ENCODE results near the gene ERMARD.

Gene ERMARD

DNA sequence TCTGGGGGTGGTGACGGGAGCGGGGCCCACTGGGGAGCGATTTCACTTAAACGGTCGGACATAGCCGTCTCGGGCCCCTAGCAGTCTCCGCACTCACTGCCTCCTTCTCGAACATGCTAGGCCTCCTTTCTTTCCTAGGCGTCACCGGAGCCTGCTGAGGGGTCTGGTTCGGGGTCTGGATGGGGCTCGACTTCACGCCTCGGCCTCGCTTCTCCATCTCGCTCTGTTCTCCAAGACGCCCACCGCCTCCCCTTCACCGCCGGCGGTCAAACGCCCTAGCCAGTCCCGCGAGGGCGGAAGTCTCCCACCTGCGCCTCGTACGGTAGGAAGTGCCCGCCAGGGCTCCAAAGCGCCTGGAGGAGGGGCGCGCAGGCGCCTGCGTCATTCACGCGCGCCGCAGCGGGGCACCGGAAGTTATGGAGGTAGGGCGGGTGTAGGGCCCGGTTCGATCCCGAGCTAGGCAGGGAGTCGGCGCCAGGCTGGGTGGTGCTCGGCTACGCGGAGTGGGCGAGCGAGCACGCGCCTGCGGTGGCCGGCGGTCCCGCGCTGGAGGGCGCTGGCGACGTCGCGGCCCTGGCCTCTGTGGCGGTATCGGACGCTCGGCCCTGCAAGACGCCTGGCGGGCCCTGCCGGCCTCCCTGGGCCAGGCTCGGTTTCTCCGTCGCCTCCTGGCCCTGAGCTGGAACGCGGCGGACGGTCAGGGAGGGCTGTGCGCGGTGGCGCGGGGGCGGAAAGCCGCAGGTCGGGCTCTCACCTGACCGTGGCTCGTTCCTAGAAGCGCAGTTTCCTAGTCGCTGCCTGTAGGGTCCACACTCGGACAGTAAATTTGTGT lies at the start of gene ERMARD, which contains the start of gene DYNLT2:
Gene ERMARD, plus strand, starts transcription at position 381 of the 832 bp plus-strand sequence. Its CDS starts 36 bp downstream, at position 417.
Gene DYNLT2, minus strand, starts transcription at position 331 of the 832 bp plus-strand sequence. Its CDS starts 114 bp downstream, at position 217.
- Histone ChIP-seq H3K4me1 (ENCODE audit: control insufficient read depth in 1 of 2, insufficient read depth in 2 of 2, low read length in 2 of 2) (peaks cover 23 to 24% of the 10 kb centered on the region in 2 donors), H3K27me3 (ENCODE audit: control insufficient read depth in 1 of 2, insufficient read depth in 2 of 2, low read length in 2 of 2) (no peaks in the 10 kb centered on the region), H3K4me3 (ENCODE audit: low read depth in 1 of 2, low read length in 2 of 2) (peak within 1 kb of the TSS; percentile 84 to 90), H3K36me3 (ENCODE audit: control insufficient read depth in 1 of 2, insufficient read depth in 2 of 2, low read length in 2 of 2) (peaks cover 0 to under 1% of the 10 kb centered on the region in 2 donors), H3K27ac (ENCODE audit: low read depth, low read length) (peak within 1 kb of the TSS; percentile 96), H3K9me3 (ENCODE audit: control insufficient read depth in 1 of 2, low read length in 2 of 2) (no peaks in the 10 kb centered on the region), H3K9ac (ENCODE audit: low read depth in 1 of 2, low read length in 2 of 2) (peak within 1 kb of the TSS; percentile 94 to 96)

DNA sequence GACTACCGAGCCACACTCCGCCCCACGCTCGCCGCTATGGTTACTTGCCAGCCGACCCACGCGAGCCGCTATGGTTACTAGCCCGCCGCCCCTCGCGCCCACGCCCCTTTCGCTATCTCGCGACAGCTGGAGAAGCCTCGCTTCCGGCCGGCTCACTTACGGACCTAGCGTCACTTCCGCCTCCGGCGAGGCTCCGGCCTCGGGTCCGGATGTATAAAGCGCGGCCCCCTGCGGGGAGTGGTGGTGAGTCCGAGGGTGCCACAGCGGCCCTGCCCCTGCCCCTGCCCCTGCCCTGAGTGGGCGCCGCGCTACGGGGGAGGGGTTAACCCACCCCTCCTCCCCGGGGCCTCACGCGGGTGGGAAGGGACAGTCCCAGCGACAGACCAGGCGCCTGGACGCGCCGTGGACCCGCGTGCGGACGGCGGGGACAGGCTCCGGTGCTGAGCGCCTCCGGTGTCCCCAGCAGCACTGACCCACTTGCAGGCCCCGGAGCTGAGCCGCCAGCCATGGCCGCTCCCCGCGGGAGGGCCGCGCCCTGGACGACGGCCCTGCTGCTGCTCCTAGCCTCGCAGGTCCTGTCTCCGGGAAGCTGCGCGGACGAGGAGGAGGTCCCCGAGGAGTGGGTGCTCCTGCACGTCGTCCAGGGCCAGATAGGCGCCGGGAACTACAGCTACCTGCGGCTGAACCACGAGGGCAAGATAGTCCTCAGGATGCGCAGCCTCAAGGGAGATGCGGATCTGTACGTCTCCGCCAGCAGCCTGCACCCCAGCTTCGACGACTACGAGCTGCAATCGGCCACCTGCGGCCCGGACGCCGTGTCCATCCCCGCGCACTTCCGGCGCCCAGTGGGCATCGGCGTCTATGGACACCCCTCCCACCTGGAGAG lies 49.2 kb upstream of the ERMARD start, which contains the start of the genes C6orf120 and WDR27:
Gene C6orf120, plus strand, starts transcription at position 173 of the 886 bp plus-strand sequence. Its CDS starts 334 bp downstream, at position 507.
Gene WDR27, minus strand, starts transcription at position 76 of the 886 bp plus-strand sequence. CDS start 13,024 bp downstream, outside the sequence.
- Histone ChIP-seq H3K9me3 (ENCODE audit: control insufficient read depth in 1 of 2, low read length in 2 of 2) (no peaks in the 10 kb centered on the region), H3K27ac (ENCODE audit: low read depth, low read length) (peak within 1 kb of the TSS; percentile 97), H3K36me3 (ENCODE audit: control insufficient read depth in 1 of 2, insufficient read depth in 2 of 2, low read length in 2 of 2) (peaks cover 0 to 12% of the 10 kb centered on the region in 2 donors), H3K27me3 (ENCODE audit: control insufficient read depth in 1 of 2, insufficient read depth in 2 of 2, low read length in 2 of 2) (no peaks in the 10 kb centered on the region), H3K4me3 (ENCODE audit: low read depth in 1 of 2, low read length in 2 of 2) (peak within 1 kb of the TSS; percentile 90 to 97), H3K9ac (ENCODE audit: low read depth in 1 of 2, low read length in 2 of 2) (peak within 1 kb of the TSS; percentile 84 to 89), H3K4me1 (ENCODE audit: control insufficient read depth in 1 of 2, insufficient read depth in 2 of 2, low read length in 2 of 2) (peaks cover 29 to 44% of the 10 kb centered on the region in 2 donors)

DNA sequence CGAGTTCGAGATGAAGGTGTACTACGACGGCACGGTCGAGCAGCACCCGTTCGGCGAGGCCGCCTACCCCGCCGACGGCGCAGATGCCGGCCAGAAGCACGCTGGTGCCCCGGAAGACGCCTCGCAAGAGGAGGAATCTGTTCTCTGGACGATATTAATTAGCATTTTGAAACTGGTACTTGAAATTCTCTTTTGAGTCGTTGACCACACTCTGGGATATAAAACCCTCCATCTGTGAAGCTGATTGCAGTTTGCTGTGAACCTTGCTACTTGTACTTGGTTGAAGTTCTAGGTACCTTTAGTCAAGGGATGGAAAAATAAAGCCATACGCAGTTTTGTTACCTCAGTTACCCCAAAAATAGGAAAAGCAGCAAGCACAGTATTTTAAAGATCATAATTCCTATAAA lies 48.6 kb upstream of the ERMARD start:
- Histone ChIP-seq H3K27me3 (ENCODE audit: control insufficient read depth in 1 of 2, insufficient read depth in 2 of 2, low read length in 2 of 2) (no peaks in the 10 kb centered on the region), H3K4me3 (ENCODE audit: low read depth in 1 of 2, low read length in 2 of 2) (peak overlapping the region; percentile 90 to 97), H3K36me3 (ENCODE audit: control insufficient read depth in 1 of 2, insufficient read depth in 2 of 2, low read length in 2 of 2) (peaks cover 0 to 14% of the 10 kb centered on the region in 2 donors), H3K27ac (ENCODE audit: low read depth, low read length) (peak overlapping the region; percentile 97), H3K4me1 (ENCODE audit: control insufficient read depth in 1 of 2, insufficient read depth in 2 of 2, low read length in 2 of 2) (peaks cover 29 to 44% of the 10 kb centered on the region in 2 donors), H3K9ac (ENCODE audit: low read depth in 1 of 2, low read length in 2 of 2) (peak overlapping the region; percentile 84 to 89), H3K9me3 (ENCODE audit: control insufficient read depth in 1 of 2, low read length in 2 of 2) (no peaks in the 10 kb centered on the region)

DNA sequence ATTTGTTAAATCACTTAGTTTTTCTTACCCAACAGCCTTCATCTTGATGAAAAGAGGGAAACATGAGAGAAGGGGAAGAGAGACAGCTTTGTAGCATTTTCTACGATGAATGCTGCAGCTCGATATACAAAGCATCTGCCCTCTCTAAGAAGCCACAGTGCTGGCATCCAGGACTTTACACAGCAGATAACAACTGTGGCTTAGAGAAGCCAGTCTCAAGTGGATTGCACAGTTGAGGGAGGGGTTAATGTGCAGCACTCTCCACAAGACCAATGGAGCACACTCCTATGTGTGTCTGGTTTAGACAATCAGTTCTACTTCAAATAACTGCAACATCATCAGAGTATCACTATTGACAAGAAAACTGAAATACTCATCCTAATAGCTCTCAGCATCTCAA lies 43.6 kb upstream of the ERMARD start:
- no peaks in the 10 kb centered on the region for H3K27me3 ChIP-seq (ENCODE audit: control insufficient read depth in 1 of 2, insufficient read depth in 2 of 2, low read length in 2 of 2)
- H3K27ac ChIP-seq (ENCODE audit: low read depth, low read length) = no peak overlapping the region
- H3K4me1 ChIP-seq (ENCODE audit: control insufficient read depth in 1 of 2, insufficient read depth in 2 of 2, low read length in 2 of 2) = peaks cover 16 to 30% of the 10 kb centered on the region in 2 donors
- no peak overlapping the region for H3K4me3 ChIP-seq (ENCODE audit: low read depth in 1 of 2, low read length in 2 of 2)
- no peaks in the 10 kb centered on the region for H3K9me3 ChIP-seq (ENCODE audit: control insufficient read depth in 1 of 2, low read length in 2 of 2)
- peaks cover 8 to 34% of the 10 kb centered on the region in 2 donors for H3K36me3 ChIP-seq (ENCODE audit: control insufficient read depth in 1 of 2, insufficient read depth in 2 of 2, low read length in 2 of 2)
- no peak overlapping the region for H3K9ac ChIP-seq (ENCODE audit: low read depth in 1 of 2, low read length in 2 of 2)

DNA sequence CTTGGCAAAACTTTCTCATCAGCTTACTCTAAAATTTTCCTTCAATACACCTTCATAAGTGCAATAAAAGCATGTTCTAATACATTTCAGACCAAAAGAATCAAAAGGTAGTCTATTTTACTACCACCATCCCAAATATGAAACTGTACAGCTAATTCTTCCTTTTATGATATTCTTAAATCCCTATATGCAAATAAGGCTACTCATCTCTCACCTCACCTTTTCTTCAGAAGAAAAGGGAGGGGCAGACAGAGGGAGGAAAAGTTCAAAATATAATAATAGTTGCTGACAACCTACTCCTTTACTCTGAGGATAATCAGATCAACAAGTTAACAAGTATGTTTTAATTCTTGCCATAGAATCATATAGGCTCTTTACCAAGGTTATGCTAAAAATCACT lies 42.1 kb upstream of the ERMARD start:
- Histone ChIP-seq H3K27ac (ENCODE audit: low read depth, low read length) (no peak overlapping the region), H3K4me3 (ENCODE audit: low read depth in 1 of 2, low read length in 2 of 2) (no peak overlapping the region), H3K27me3 (ENCODE audit: control insufficient read depth in 1 of 2, insufficient read depth in 2 of 2, low read length in 2 of 2) (no peaks in the 10 kb centered on the region), H3K9me3 (ENCODE audit: control insufficient read depth in 1 of 2, low read length in 2 of 2) (no peaks in the 10 kb centered on the region), H3K4me1 (ENCODE audit: control insufficient read depth in 1 of 2, insufficient read depth in 2 of 2, low read length in 2 of 2) (peaks cover 2 to 15% of the 10 kb centered on the region in 2 donors), H3K36me3 (ENCODE audit: control insufficient read depth in 1 of 2, insufficient read depth in 2 of 2, low read length in 2 of 2) (peaks cover 8 to 40% of the 10 kb centered on the region in 2 donors), H3K9ac (ENCODE audit: low read depth in 1 of 2, low read length in 2 of 2) (no peak overlapping the region)

DNA sequence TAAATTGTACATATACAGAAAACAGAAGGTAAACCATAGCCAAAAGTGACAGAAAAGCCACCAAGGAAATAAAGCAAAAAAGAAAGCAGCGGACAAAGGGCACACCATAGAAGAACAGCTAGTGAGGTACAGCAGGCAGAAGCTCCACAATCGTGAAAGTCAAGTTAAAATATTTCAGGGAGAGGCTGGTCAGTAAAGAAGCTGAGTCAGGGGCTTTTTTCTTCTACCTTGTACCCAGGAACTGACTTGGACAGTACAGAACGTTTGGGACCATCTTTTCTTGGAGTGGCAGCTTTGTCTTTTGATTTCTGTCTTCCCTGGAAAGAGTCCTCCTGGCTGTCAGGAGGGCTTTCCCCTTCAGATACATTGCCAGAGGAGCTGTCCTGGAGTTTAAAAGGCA lies 41.4 kb upstream of the ERMARD start:
- Histone ChIP-seq H3K27me3 (ENCODE audit: control insufficient read depth in 1 of 2, insufficient read depth in 2 of 2, low read length in 2 of 2) (no peaks in the 10 kb centered on the region), H3K36me3 (ENCODE audit: control insufficient read depth in 1 of 2, insufficient read depth in 2 of 2, low read length in 2 of 2) (peaks cover 8 to 45% of the 10 kb centered on the region in 2 donors), H3K9me3 (ENCODE audit: control insufficient read depth in 1 of 2, low read length in 2 of 2) (no peaks in the 10 kb centered on the region), H3K9ac (ENCODE audit: low read depth in 1 of 2, low read length in 2 of 2) (no peak overlapping the region), H3K4me1 (ENCODE audit: control insufficient read depth in 1 of 2, insufficient read depth in 2 of 2, low read length in 2 of 2) (peaks cover 0 to 8% of the 10 kb centered on the region in 2 donors), H3K27ac (ENCODE audit: low read depth, low read length) (no peak overlapping the region), H3K4me3 (ENCODE audit: low read depth in 1 of 2, low read length in 2 of 2) (no peak overlapping the region)

DNA sequence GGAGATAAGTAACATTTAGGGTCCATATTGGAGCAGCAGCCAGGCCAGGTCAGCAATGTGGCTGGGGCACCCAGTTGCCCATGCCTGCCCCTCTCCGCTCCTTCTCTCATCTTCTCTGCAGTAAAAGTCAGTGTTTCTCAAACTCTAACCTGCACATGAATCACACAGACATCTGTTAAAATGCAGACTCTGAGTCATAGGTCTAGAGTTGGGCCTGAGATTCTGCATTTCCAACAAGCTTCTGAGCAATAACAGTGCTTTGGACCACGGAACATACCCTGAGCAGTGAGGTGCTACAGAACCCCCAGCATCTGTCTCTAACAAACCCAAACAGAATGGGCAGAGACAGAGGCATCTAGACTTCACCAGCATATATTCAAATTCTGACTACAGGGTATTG lies 37.2 kb upstream of the ERMARD start:
- H3K4me1 ChIP-seq (ENCODE audit: control insufficient read depth in 1 of 2, insufficient read depth in 2 of 2, low read length in 2 of 2) = no peaks in the 10 kb centered on the region
- no peaks in the 10 kb centered on the region for H3K27me3 ChIP-seq (ENCODE audit: control insufficient read depth in 1 of 2, insufficient read depth in 2 of 2, low read length in 2 of 2)
- no peaks in the 10 kb centered on the region for H3K9me3 ChIP-seq (ENCODE audit: control insufficient read depth in 1 of 2, low read length in 2 of 2)
- no peak overlapping the region for H3K27ac ChIP-seq (ENCODE audit: low read depth, low read length)
- H3K9ac ChIP-seq (ENCODE audit: low read depth in 1 of 2, low read length in 2 of 2) = no peak overlapping the region
- H3K4me3 ChIP-seq (ENCODE audit: low read depth in 1 of 2, low read length in 2 of 2) = no peak overlapping the region
- peaks cover 5 to 53% of the 10 kb centered on the region in 2 donors for H3K36me3 ChIP-seq (ENCODE audit: control insufficient read depth in 1 of 2, insufficient read depth in 2 of 2, low read length in 2 of 2)

DNA sequence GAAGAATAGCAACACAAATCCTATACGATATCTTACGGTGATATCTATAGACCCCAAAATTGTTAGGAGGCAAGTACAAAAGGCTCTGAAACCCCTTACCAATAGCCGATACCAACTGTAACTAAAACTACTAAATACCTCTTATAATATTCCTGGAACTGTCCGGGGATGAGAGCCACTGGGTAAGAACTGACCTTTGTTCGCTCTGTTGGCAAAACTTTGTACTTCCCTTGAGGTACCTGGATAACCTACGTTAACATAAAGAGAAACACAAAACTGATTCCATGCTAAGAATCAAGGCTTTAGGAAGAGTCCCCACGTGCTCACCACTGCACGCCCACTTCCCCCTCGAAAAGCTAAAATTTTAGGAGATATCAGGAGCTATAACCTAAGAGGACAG lies 36.8 kb upstream of the ERMARD start:
- Histone ChIP-seq H3K36me3 (ENCODE audit: control insufficient read depth in 1 of 2, insufficient read depth in 2 of 2, low read length in 2 of 2) (peaks cover 4 to 49% of the 10 kb centered on the region in 2 donors), H3K4me3 (ENCODE audit: low read depth in 1 of 2, low read length in 2 of 2) (no peak overlapping the region), H3K27ac (ENCODE audit: low read depth, low read length) (no peak overlapping the region)

DNA sequence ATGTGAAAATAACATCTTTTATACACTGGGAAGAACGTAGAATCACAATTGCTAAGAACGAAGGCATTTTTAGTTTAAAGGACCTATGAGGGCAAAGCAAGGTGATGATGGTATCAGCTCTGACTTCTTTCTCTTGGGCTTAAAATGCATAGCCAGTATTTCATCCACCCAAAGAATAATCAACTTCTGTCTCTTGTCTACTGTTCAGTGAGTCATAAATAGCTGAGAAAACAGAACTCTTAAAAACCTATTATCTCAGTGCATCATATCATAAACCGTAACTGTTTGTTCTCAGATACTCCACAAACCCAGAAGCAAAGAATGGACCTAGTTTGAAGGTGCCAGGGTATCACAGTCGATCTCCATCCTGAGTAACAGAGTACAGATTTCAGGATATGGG lies 32.3 kb upstream of the ERMARD start:
- Histone ChIP-seq H3K4me1 (ENCODE audit: control insufficient read depth in 1 of 2, insufficient read depth in 2 of 2, low read length in 2 of 2) (peaks cover 10 to 15% of the 10 kb centered on the region in 2 donors), H3K9ac (ENCODE audit: low read depth in 1 of 2, low read length in 2 of 2) (no peak overlapping the region), H3K27me3 (ENCODE audit: control insufficient read depth in 1 of 2, insufficient read depth in 2 of 2, low read length in 2 of 2) (no peaks in the 10 kb centered on the region), H3K27ac (ENCODE audit: low read depth, low read length) (no peak overlapping the region), H3K36me3 (ENCODE audit: control insufficient read depth in 1 of 2, insufficient read depth in 2 of 2, low read length in 2 of 2) (peaks cover 0 to 25% of the 10 kb centered on the region in 2 donors), H3K4me3 (ENCODE audit: low read depth in 1 of 2, low read length in 2 of 2) (no peak overlapping the region), H3K9me3 (ENCODE audit: control insufficient read depth in 1 of 2, low read length in 2 of 2) (no peaks in the 10 kb centered on the region)

More for the DNA sequence above, 36.8 kb upstream of the ERMARD start:
- H3K9ac ChIP-seq (ENCODE audit: low read depth in 1 of 2, low read length in 2 of 2) = no peak overlapping the region
- no peaks in the 10 kb centered on the region for H3K9me3 ChIP-seq (ENCODE audit: control insufficient read depth in 1 of 2, low read length in 2 of 2)
- H3K27me3 ChIP-seq (ENCODE audit: control insufficient read depth in 1 of 2, insufficient read depth in 2 of 2, low read length in 2 of 2) = no peaks in the 10 kb centered on the region
- no peaks in the 10 kb centered on the region for H3K4me1 ChIP-seq (ENCODE audit: control insufficient read depth in 1 of 2, insufficient read depth in 2 of 2, low read length in 2 of 2)
